ENCODE data around the gene ISYNA1. TPM values are rescaled to one million over a fixed set of nuclear protein-coding genes. Genes with fewer than 3 reads are reported as not detected.

The ISYNA1 gene
- polyA plus RNA-seq, 3 donors from 2014 or later = 29.7 to 32.2 (median 31.2) TPM

- Mint-ChIP-seq H3K27ac (peak overlapping the region in 1 of 6 donors; percentile 72), H3K36me3 (peaks cover 0 to 4% (median 0%) of the 10 kb centered on the region in 3 donors), H3K4me1 (peaks cover 14 to 16% of the 10 kb centered on the region in 2 donors), H3K27me3 (ENCODE audit: low read depth in 3 of 3) (peaks cover 0 to 14% (median 1%) of the 10 kb centered on the region in 3 donors), H3K9me3 (no peaks in the 10 kb centered on the region), H3K4me3 (peak overlapping the region in 1 of 5 donors; percentile 49)
- no peak for DNase-seq
Observed at GRCh38 chr19:18390065-18390907, 47.6 kb downstream of the ISYNA1 start.

- peaks cover 0 to 4% (median 0%) of the 10 kb centered on the region in 3 donors for H3K36me3 Mint-ChIP-seq
- H3K27ac Mint-ChIP-seq = peak overlapping the region in 3 of 6 donors; percentile 7 to 74 (median 49)
- peak overlapping the region in 3 of 5 donors; percentile 23 to 82 (median 30) for H3K4me3 Mint-ChIP-seq
- DNase-seq = no peak
- peaks cover 14 to 16% of the 10 kb centered on the region in 2 donors for H3K4me1 Mint-ChIP-seq
- H3K27me3 Mint-ChIP-seq (ENCODE audit: low read depth in 3 of 3) = peaks cover 0 to 15% (median 1%) of the 10 kb centered on the region in 3 donors
- H3K9me3 Mint-ChIP-seq = no peaks in the 10 kb centered on the region
Observed at GRCh38 chr19:18389726-18390064, 48.2 kb downstream of the ISYNA1 start.

DNA sequence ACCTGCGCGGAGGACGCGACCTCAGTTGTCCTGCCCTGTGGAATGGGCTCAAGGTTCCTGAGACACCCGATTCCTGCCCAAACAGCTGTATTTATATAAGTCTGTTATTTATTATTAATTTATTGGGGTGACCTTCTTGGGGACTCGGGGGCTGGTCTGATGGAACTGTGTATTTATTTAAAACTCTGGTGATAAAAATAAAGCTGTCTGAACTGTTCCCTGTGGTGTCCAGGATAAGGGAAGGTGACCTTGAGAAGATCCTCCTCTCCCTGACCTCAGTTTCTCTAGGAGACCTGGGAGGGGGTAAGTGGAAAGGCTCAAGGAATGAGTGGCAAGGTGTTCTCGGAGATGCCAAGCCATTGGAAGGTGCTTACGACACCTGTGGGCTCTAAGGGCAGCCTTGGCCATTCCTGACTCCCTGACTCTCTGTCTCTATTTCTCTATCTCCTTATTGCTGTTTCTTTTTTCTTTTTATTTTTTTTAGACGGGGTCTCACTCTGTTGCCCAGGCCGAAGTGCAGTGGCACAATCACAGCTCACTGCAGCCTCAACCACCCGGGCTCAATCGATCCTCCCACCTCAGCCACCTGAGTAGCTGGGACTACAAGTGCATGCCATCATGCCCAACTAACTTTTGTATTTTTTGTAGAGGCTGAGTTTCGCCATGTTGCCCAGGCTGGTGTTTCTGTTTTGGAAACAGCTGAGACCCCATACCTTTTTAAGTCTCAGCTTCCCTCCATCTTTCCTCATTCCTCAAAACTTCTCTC lies 48.8 kb downstream of the ISYNA1 start:
- Mint-ChIP-seq H3K27me3 (ENCODE audit: low read depth in 3 of 3) (peaks cover 0 to 15% (median 1%) of the 10 kb centered on the region in 3 donors), H3K4me3 (peak overlapping the region; percentile 63 to 85 (median 82)), H3K27ac (peak overlapping the region in 3 of 6 donors; percentile 11 to 35 (median 14)), H3K36me3 (peaks cover 0 to 4% (median 0%) of the 10 kb centered on the region in 3 donors), H3K9me3 (no peaks in the 10 kb centered on the region), H3K4me1 (peaks cover 14 to 16% of the 10 kb centered on the region in 2 donors)
- DNase-seq = no peak

GRCh38 chr19:18388100-18388959 lies 49.6 kb downstream of the ISYNA1 start:
- Mint-ChIP-seq H3K27me3 (ENCODE audit: low read depth in 3 of 3) (peaks cover 0 to 15% (median 2%) of the 10 kb centered on the region in 3 donors), H3K4me1 (peaks cover 14% of the 10 kb centered on the region in 2 donors), H3K4me3 (peak overlapping the region; percentile 77 to 85 (median 82)), H3K27ac (peak overlapping the region in 4 of 6 donors; percentile 34 to 80 (median 48)), H3K9me3 (no peaks in the 10 kb centered on the region), H3K36me3 (peaks cover 0 to 4% (median 0%) of the 10 kb centered on the region in 3 donors)
- peak; percentile 75 to 82 (median 77) for DNase-seq

- Mint-ChIP-seq H3K36me3 (peaks cover 0 to 4% (median 0%) of the 10 kb centered on the region in 3 donors), H3K27me3 (ENCODE audit: low read depth in 3 of 3) (peaks cover 2 to 18% (median 4%) of the 10 kb centered on the region in 3 donors), H3K9me3 (no peaks in the 10 kb centered on the region), H3K27ac (no peak overlapping the region), H3K4me1 (peaks cover 14% of the 10 kb centered on the region in 2 donors), H3K4me3 (no peak overlapping the region)
- no peak for DNase-seq
Observed at GRCh38 chr19:18386543-18387271, 51.2 kb downstream of the ISYNA1 start.

- peaks cover 0 to 4% (median 0%) of the 10 kb centered on the region in 3 donors for H3K36me3 Mint-ChIP-seq
- H3K4me1 Mint-ChIP-seq = peaks cover 14% of the 10 kb centered on the region in 2 donors
- no peak within 1 kb of the TSS for H3K4me3 Mint-ChIP-seq
- DNase-seq = peak in 1 of 3 donors; percentile 22
- no peak within 1 kb of the TSS for H3K27ac Mint-ChIP-seq
- no peaks in the 10 kb centered on the region for H3K9me3 Mint-ChIP-seq
- peaks cover 2 to 18% (median 4%) of the 10 kb centered on the region in 3 donors for H3K27me3 Mint-ChIP-seq (ENCODE audit: low read depth in 3 of 3)
Observed at GRCh38 chr19:18385675-18386542, 52.0 kb downstream of the ISYNA1 start, which contains the start of gene GDF15. GDF15 (plus strand) TSS chr19:18386158; CDS start chr19:18386190, 32 bp downstream.

DNA sequence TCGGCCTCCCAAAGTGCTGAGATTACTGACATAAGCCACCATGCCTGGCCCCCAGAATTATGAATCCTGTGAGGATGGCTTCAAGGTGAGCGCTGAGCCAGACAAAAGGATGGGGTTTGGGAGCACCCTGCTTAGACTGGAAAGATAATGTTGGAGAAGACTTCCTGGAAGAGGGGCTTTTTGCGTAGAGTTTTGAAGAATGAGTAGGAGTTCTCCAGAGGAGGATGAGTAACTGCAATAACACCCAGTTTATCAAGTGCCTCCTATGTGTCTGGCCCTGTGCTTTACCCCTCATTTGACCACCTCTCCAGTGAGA lies 52.6 kb downstream of the ISYNA1 start:
- Mint-ChIP-seq H3K27me3 (ENCODE audit: low read depth in 3 of 3) (peaks cover 2 to 19% (median 4%) of the 10 kb centered on the region in 3 donors), H3K4me3 (no peak overlapping the region), H3K4me1 (peaks cover 14% of the 10 kb centered on the region in 2 donors), H3K36me3 (no peaks in the 10 kb centered on the region), H3K27ac (no peak overlapping the region), H3K9me3 (no peaks in the 10 kb centered on the region)
- no peak for DNase-seq

DNA sequence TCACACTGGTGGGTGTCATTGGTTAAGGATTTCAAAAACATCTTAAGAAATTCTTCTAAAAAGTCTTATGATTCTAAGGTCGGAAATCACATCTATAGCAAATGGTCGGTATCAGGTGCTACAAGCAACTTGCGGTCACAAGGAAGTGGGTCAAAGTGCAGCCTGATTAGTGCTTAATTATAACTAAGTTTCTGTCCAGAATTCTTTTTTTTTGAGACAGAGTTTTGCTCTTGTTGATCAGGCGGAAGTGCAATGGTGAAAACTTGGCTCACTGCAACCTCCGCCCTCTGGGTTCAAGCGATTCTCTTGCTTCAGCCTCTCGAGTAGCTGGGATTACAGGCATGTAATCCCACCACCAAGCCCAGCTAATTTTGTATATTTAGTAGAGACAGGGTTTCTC lies 53.2 kb downstream of the ISYNA1 start:
- peaks cover 14% of the 10 kb centered on the region in 2 donors for H3K4me1 Mint-ChIP-seq
- no peak for DNase-seq
- no peaks in the 10 kb centered on the region for H3K9me3 Mint-ChIP-seq
- H3K4me3 Mint-ChIP-seq = no peak overlapping the region
- H3K27me3 Mint-ChIP-seq (ENCODE audit: low read depth in 3 of 3) = peaks cover 2 to 16% (median 3%) of the 10 kb centered on the region in 3 donors
- H3K36me3 Mint-ChIP-seq = no peaks in the 10 kb centered on the region
- no peak overlapping the region for H3K27ac Mint-ChIP-seq

Other genes with a start within 250 kb of the ISYNA1 start
- gene MPV17L2, start 244.9 kb downstream of the ISYNA1 start, polyA plus RNA-seq = 10 to 100 TPM; 12.2 to 17.7 (median 15.4) TPM
- gene RAB3A, start 234.1 kb downstream of the ISYNA1 start, polyA plus RNA-seq = 1 to 10 TPM in 2 of 3 donors, under 1 TPM in 1; 0.77 to 1.1 (median 1.1) TPM
- gene PDE4C, start 211.7 kb downstream of the ISYNA1 start, polyA plus RNA-seq = not detected
- gene IQCN, start 163.7 kb downstream of the ISYNA1 start, polyA plus RNA-seq = under 1 TPM in 1 of 3 donors, not detected in 2; 0.15 TPM
- 10 to 100 TPM; 15.0 to 71.8 (median 54.7) TPM for gene JUND, start 156.5 kb downstream of the ISYNA1 start, polyA plus RNA-seq
- gene LSM4, start 115.1 kb downstream of the ISYNA1 start, polyA plus RNA-seq = 100 to 1,000 TPM; 128 to 189 (median 178) TPM
- 10 to 100 TPM in 2 of 3 donors, 1 to 10 TPM in 1; 8.2 to 20.6 (median 17.5) TPM for gene PGPEP1, start 97.5 kb downstream of the ISYNA1 start, polyA plus RNA-seq
- not detected for gene GDF15, start 52.0 kb downstream of the ISYNA1 start, polyA plus RNA-seq
- 10 to 100 TPM in 1 of 3 donors, 1 to 10 TPM in 2; 2.7 to 18.1 (median 7.7) TPM for gene LRRC25, start 40.5 kb downstream of the ISYNA1 start, polyA plus RNA-seq
- gene SSBP4, start 18.7 kb downstream of the ISYNA1 start, polyA plus RNA-seq = 100 to 1,000 TPM in 2 of 3 donors, 10 to 100 TPM in 1; 73.5 to 122 (median 107) TPM
- gene ELL, start 83.9 kb upstream of the ISYNA1 start, polyA plus RNA-seq = 10 to 100 TPM in 2 of 3 donors, 1 to 10 TPM in 1; 9.1 to 21.1 (median 11.1) TPM
- 100 to 1,000 TPM in 1 of 3 donors, 10 to 100 TPM in 2; 85.7 to 137 (median 94.5) TPM for gene FKBP8, start 105.4 kb upstream of the ISYNA1 start, polyA plus RNA-seq
- 100 to 1,000 TPM in 1 of 3 donors, 10 to 100 TPM in 2; 85.9 to 134 (median 93.0) TPM for gene KXD1, start 119.7 kb upstream of the ISYNA1 start, polyA plus RNA-seq
- 1,000 to 10,000 TPM in 1 of 3 donors, 100 to 1,000 TPM in 2; 613 to 1,093 (median 997) TPM for gene UBA52, start 133.7 kb upstream of the ISYNA1 start, polyA plus RNA-seq
- gene REX1BD, start 150.7 kb upstream of the ISYNA1 start, polyA plus RNA-seq = 100 to 1,000 TPM; 123 to 175 (median 146) TPM
- 1 to 10 TPM in 1 of 3 donors, under 1 TPM in 1, not detected in 1; 0.89 to 1.2 TPM for gene CRLF1, start 168.7 kb upstream of the ISYNA1 start, polyA plus RNA-seq
- not detected for gene TMEM59L, start 174.7 kb upstream of the ISYNA1 start, polyA plus RNA-seq
- 1 to 10 TPM; 1.6 to 4.8 (median 4.5) TPM for gene KLHL26, start 198.9 kb upstream of the ISYNA1 start, polyA plus RNA-seq
- gene CRTC1, start 245.5 kb upstream of the ISYNA1 start, polyA plus RNA-seq = 1 to 10 TPM in 1 of 3 donors, under 1 TPM in 2; 0.50 to 1.1 (median 0.85) TPM

Data from immature natural killer cell (primary cell).